Neural cell (in vitro differentiated cells): Measurements from ENCODE around the gene NXNL2.

Source experiments
- EP300 ChIP-seq: fragments of 450-650 bp; conservative IDR thresholded peaks from 2 replicates; pipeline ENCODE4 v1.6.1; 2014; ENCODE audit warnings: antibody characterized with exemption, mild to moderate bottlenecking, moderate library complexity; ENCODE audit not compliant: poor library complexity, severe bottlenecking
- EZH2 ChIP-seq: fragments of 200-600, 300-800 bp; shearing (Covaris generic), sonication (generic); IDR thresholded peaks from 2 replicates; pipeline ENCODE4 v1.6.1; 2014; ENCODE audit warnings: antibody characterized with exemption, low read length, borderline replicate concordance, mild to moderate bottlenecking; ENCODE audit not compliant: insufficient read depth, poor library complexity, severe bottlenecking
- POLR2AphosphoS5 ChIP-seq: IDR thresholded peaks from 2 replicates; pipeline ENCODE4 v1.6.1; 2012
- RAD21 ChIP-seq: fragments of 450-650 bp; conservative IDR thresholded peaks from 2 replicates; pipeline ENCODE4 v1.6.1; 2014; ENCODE audit warnings: antibody characterized with exemption, mild to moderate bottlenecking, moderate library complexity
- TAF1 ChIP-seq: IDR thresholded peaks from 2 replicates; pipeline ENCODE4 v1.6.1; 2012; ENCODE audit warnings: low read depth
- TF ChIP-seq, protein P1 (sequence below): fragments of 450-650 bp; IDR thresholded peaks from 2 replicates; pipeline ENCODE4 v1.5.1; 2014; ENCODE audit warnings: antibody characterized with exemption, mild to moderate bottlenecking, moderate library complexity; ENCODE audit not compliant: poor library complexity, severe bottlenecking

DNA sequence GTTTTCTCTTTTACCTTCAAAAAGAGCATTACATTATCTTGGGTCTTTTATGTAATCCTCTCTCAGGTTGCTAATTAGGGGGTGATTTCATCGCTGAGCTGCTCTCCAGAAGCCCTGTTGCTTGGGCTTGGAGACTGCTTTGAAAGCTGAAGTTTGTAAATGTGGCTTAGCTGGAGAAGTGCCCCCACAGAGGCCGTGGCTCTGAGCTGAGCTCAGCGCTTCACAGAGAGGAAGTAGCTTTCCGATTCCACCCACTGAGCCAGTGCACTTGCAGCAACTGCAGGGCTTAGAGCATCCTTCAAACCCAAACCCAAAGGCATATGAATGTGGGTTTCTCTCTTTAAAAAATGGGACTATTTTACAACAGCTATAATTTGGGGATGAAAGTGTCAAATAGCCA lies 13.7 kb upstream of the NXNL2 start:
- TF ChIP-seq EP300 = no peak
- TF ChIP-seq, protein P1, sequence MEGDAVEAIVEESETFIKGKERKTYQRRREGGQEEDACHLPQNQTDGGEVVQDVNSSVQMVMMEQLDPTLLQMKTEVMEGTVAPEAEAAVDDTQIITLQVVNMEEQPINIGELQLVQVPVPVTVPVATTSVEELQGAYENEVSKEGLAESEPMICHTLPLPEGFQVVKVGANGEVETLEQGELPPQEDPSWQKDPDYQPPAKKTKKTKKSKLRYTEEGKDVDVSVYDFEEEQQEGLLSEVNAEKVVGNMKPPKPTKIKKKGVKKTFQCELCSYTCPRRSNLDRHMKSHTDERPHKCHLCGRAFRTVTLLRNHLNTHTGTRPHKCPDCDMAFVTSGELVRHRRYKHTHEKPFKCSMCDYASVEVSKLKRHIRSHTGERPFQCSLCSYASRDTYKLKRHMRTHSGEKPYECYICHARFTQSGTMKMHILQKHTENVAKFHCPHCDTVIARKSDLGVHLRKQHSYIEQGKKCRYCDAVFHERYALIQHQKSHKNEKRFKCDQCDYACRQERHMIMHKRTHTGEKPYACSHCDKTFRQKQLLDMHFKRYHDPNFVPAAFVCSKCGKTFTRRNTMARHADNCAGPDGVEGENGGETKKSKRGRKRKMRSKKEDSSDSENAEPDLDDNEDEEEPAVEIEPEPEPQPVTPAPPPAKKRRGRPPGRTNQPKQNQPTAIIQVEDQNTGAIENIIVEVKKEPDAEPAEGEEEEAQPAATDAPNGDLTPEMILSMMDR = no peak
- no peak for TF ChIP-seq EZH2
- no peak for TF ChIP-seq RAD21
- no peak for TF ChIP-seq POLR2AphosphoS5
- TF ChIP-seq TAF1 = no peak
